Testis (tissue), 2 donors: Measurements from ENCODE around the gene FUT6.

Experiments
- CTCF ChIP-seq, 3 experiments: fragments of 450-650 bp in 2 of 3; fragments of 200-600 bp in 1 of 3; sonication (generic) in 1 of 3; IDR thresholded peaks; one replicate each; pipeline ENCODE4 v1.5.1; 2016 to 2019; ENCODE audit warnings: antibody characterized with exemption in 3 of 3, mild to moderate bottlenecking in 2 of 3, moderate library complexity in 1 of 3
- POLR2A ChIP-seq: fragments of 450-650 bp; IDR thresholded peaks from one replicate; pipeline ENCODE4 v1.6.1; 2017; ENCODE audit warnings: antibody characterized with exemption, mild to moderate bottlenecking, moderate library complexity

DNA sequence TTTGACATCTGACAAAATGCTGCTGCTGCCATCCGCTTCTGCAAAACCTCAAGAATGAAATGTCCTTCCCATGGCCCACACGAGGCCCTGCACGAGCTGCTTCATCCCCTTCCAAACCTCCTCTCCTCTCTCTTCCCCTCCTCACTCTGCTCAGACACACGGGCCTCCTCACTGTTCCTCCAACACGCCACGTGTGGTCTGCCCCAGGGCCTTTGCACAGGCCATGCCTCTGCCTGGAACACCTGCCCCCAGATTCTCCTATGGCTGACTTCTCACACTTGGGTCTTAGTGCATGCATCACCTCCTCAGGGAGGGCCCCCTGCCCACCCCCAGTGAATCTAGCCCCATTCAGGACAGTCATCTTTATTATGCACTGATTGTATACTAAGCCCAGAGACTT is 18.7 kb downstream of the FUT6 start:
- no peak for TF ChIP-seq POLR2A
- no peak for TF ChIP-seq CTCF (IDR thresholded peaks at IDR 0.05)
